WERI-Rb-1 (cell line): Measurements from ENCODE around the gene C1orf198.

Experiments
- DNase-seq: peaks from one replicate; pipeline ENCODE4 v3.0.0-alpha.2; 2020
- H3K27ac ChIP-seq: fragments of 250-450 bp; sonication (Bioruptor Pico); 2 replicates; pipeline ENCODE4 v1.5.1; 2020; ENCODE audit warnings: mild to moderate bottlenecking, moderate library complexity
- H3K27me3 ChIP-seq: fragments of 250-450 bp; sonication (Bioruptor Pico); 2 replicates; pipeline ENCODE4 v1.5.1; 2021; ENCODE audit warnings: mild to moderate bottlenecking, low read depth, moderate library complexity; ENCODE audit not compliant: insufficient read depth, severe bottlenecking
- H3K36me3 ChIP-seq: fragments of 250-450 bp; sonication (Bioruptor Pico); 2 replicates; pipeline ENCODE4 v1.5.1; 2020; ENCODE audit warnings: mild to moderate bottlenecking, moderate library complexity
- H3K4me3 ChIP-seq: 2 replicates; pipeline ENCODE4 v1.5.1; 2011; ENCODE audit warnings: low read depth, mild to moderate bottlenecking, control low read depth, low read length
- H3K9me3 ChIP-seq: fragments of 250-450 bp; sonication (Bioruptor Pico); 2 replicates; pipeline ENCODE4 v1.5.1; 2021; ENCODE audit warnings: mild to moderate bottlenecking, moderate library complexity; ENCODE audit not compliant: severe bottlenecking
- TF ChIP-seq, protein P1 (sequence below): IDR thresholded peaks from 2 replicates; pipeline ENCODE4 v1.5.1; 2011; ENCODE audit warnings: low read depth, mild to moderate bottlenecking, control low read depth, inconsistent platforms, low read length

Gene C1orf198

DNA sequence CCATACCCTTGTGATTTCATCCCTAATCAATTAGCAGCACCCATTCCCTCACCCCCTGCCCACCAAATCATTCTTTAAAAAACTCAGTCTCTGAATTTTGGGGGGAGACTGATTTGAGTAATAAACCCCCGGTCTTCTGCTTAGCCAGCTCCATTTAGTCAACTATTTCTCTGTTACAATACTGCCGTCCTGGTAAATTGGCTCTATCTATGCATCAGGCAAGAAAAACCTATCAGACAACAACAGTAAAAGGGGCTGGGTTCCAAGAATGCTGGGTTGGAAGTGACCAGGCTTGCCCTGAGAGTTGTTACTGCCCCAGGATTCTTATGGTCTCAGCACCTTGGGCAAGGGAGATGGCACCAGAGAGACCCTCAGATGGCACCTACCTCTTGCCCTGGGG is 16.3 kb upstream of the C1orf198 start:
- Histone ChIP-seq H3K9me3 (no peaks in the 10 kb centered on the region), H3K36me3 (no peaks in the 10 kb centered on the region), H3K4me3 (no peak overlapping the region), H3K27ac (no peak overlapping the region), H3K27me3 (no peaks in the 10 kb centered on the region)
- no peak for DNase-seq
- TF ChIP-seq, protein P1, sequence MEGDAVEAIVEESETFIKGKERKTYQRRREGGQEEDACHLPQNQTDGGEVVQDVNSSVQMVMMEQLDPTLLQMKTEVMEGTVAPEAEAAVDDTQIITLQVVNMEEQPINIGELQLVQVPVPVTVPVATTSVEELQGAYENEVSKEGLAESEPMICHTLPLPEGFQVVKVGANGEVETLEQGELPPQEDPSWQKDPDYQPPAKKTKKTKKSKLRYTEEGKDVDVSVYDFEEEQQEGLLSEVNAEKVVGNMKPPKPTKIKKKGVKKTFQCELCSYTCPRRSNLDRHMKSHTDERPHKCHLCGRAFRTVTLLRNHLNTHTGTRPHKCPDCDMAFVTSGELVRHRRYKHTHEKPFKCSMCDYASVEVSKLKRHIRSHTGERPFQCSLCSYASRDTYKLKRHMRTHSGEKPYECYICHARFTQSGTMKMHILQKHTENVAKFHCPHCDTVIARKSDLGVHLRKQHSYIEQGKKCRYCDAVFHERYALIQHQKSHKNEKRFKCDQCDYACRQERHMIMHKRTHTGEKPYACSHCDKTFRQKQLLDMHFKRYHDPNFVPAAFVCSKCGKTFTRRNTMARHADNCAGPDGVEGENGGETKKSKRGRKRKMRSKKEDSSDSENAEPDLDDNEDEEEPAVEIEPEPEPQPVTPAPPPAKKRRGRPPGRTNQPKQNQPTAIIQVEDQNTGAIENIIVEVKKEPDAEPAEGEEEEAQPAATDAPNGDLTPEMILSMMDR = no peak

DNA sequence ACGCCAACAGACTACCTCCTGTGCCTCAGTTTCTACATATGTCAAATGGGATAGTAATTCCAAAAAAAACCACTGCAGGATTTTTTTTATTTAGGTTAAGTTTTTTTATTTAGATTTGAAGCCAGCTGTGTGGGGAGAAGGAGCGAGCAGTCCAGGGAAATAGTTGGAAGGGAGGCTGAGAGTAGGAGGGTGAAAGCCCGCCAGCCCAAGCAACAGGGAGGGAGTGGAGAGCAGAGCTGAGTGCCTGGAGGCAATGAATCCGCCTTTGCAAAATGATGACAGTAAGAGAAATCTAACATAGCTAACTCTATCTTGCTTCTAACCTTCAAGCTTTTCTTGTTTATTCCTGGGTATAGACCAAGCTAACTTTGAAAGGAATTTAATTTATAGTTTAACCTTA is 15.6 kb upstream of the C1orf198 start:
- TF ChIP-seq, protein P1 = no peak
- H3K4me3 ChIP-seq = no peak overlapping the region
- H3K36me3 ChIP-seq = no peaks in the 10 kb centered on the region
- no peaks in the 10 kb centered on the region for H3K9me3 ChIP-seq
- H3K27me3 ChIP-seq = no peaks in the 10 kb centered on the region
- no peak overlapping the region for H3K27ac ChIP-seq
- no peak for DNase-seq

DNA sequence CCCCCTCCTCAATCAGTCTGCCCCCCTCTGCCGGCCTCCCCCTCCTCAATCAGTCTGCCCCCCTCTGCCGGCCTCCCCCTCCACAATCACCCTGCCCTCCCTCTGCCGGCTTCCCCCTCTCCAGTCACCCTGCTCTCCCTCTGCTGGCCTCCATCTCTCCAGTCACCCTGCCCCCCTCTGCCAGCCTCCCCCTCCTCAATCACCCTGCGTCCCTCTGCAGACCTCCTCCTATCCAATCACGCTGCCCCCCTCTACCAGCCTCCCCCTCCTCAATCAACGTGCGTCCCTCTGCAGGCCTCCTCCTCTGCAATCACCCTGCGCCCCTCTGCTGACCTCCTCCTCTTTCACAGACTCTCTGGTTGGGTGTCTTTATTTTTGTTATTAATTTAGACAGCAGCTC is 11.5 kb upstream of the C1orf198 start:
- H3K36me3 ChIP-seq = no peaks in the 10 kb centered on the region
- no peak for DNase-seq
- no peak overlapping the region for H3K4me3 ChIP-seq
- no peaks in the 10 kb centered on the region for H3K9me3 ChIP-seq
- H3K27ac ChIP-seq = no peak overlapping the region
- TF ChIP-seq, protein P1 = no peak
- no peaks in the 10 kb centered on the region for H3K27me3 ChIP-seq

DNA sequence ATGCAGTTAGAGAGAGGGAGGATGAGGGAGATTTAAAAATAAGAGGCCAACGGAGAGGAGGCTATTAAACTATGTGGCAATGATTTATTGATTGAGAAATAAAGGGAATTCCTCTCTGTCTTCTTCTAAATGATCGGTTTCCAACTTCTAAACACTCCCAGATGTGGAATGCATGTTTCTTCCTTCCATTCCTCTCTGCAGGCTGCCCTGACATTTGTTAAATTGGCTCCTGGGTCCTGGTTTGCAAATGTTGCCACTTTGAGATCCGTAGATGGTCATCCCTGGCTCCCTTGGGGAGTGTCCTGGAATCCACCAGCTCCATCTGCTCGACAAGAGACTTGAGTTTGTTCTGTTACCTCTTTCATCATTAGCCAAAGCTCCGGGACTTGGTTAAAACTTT is 10.3 kb upstream of the C1orf198 start:
- Histone ChIP-seq H3K9me3 (no peaks in the 10 kb centered on the region), H3K4me3 (no peak overlapping the region), H3K27ac (no peak overlapping the region), H3K27me3 (no peaks in the 10 kb centered on the region), H3K36me3 (no peaks in the 10 kb centered on the region)
- TF ChIP-seq, protein P1 = no peak
- DNase-seq = no peak

DNA sequence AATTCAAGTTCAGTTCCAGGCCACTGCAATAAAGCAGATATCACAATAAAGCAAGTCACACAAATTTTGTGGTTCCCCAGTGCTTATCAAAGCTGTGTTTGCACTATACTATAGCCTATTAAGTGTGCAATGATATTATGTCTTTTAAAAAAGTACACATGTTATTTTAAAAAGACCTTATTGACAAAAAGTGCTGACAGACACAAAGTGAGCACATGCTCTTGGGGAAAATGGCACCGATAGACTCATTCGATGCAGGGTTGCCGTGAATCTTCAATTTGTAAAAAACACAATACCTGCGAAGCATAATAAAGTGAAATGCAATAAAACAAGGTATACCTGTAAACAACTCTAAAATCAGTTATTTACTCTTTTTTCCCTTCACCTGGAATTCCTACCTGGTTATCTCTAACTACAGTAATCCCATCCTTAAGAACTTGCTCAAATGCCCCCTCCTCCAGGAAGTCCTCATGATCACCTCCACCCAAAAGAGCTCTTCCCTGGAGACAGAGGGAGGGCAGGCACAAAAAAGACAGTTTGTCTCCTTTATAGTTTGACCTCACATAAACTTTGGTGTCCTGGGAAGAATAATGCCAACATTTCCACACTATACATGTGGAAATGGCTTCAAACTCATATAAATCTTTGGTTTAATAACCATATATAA is 9.7 kb upstream of the C1orf198 start:
- no peak for DNase-seq
- Histone ChIP-seq H3K9me3 (no peaks in the 10 kb centered on the region), H3K27ac (no peak overlapping the region), H3K4me3 (no peak overlapping the region), H3K27me3 (no peaks in the 10 kb centered on the region), H3K36me3 (no peaks in the 10 kb centered on the region)
- TF ChIP-seq, protein P1 = no peak
